HepG2 (cell line): ENCODE results near the gene SPDL1. TPM values are rescaled to one million over a fixed set of nuclear protein-coding genes. Genes with fewer than 3 reads are reported as not detected.

Experiments
- DR1 ChIP-seq: sonication (generic); formaldehyde crosslinking; IDR thresholded peaks from 2 replicates; pipeline ENCODE4 v1.8.0; 2021; ENCODE audit warnings: mild to moderate bottlenecking, missing genetic modification reagents, inconsistent platforms
- GTF2F1 ChIP-seq: fragments of 150-350 bp; IDR thresholded peaks from 2 replicates; pipeline ENCODE4 v1.6.1; 2014; ENCODE audit warnings: low read length
- JDP2 ChIP-seq: sonication (generic); formaldehyde crosslinking; IDR thresholded peaks from 2 replicates; pipeline ENCODE4 v1.8.1; 2022; ENCODE audit warnings: missing genetic modification reagents, borderline replicate concordance
- KLF12 ChIP-seq: sonication (generic); formaldehyde crosslinking; IDR thresholded peaks from 2 replicates; pipeline ENCODE4 v1.4.0; 2020; ENCODE audit warnings: missing genetic modification reagents, borderline replicate concordance
- KLF13 ChIP-seq: sonication (generic); formaldehyde crosslinking; IDR thresholded peaks from 2 replicates; pipeline ENCODE4 v1.4.0; 2020; ENCODE audit warnings: mild to moderate bottlenecking, missing genetic modification reagents
- MAFG ChIP-seq: sonication (generic); formaldehyde crosslinking; IDR thresholded peaks from 2 replicates; pipeline ENCODE4 v1.5.1; 2020; ENCODE audit warnings: mild to moderate bottlenecking, missing genetic modification reagents
- NFE2L2 ChIP-seq: fragments of 150-350 bp; IDR thresholded peaks from 2 replicates; pipeline ENCODE4 v1.6.1; 2014; ENCODE audit warnings: low read length
- RXRA ChIP-seq: sonication (generic); formaldehyde crosslinking; IDR thresholded peaks from 2 replicates; pipeline ENCODE4 v1.5.1; 2020; ENCODE audit warnings: missing genetic modification reagents
- U2AF2 ChIP-seq: fragments of 200-400 bp; formaldehyde crosslinking; IDR thresholded peaks from 2 replicates; pipeline ENCODE4 v1.6.1; 2017; ENCODE audit warnings: low read depth, mild to moderate bottlenecking, low read length
- ZFP37 ChIP-seq: sonication (generic); formaldehyde crosslinking; IDR thresholded peaks from 2 replicates; pipeline ENCODE4 v1.4.0; 2020; ENCODE audit warnings: missing genetic modification reagents, borderline replicate concordance
- ZFP41 ChIP-seq: sonication (generic); formaldehyde crosslinking; IDR thresholded peaks from 2 replicates; pipeline ENCODE4 v1.4.0; 2020; ENCODE audit warnings: mild to moderate bottlenecking, missing genetic modification reagents, borderline replicate concordance
- ZNF776 ChIP-seq: sonication (generic); formaldehyde crosslinking; IDR thresholded peaks from 2 replicates; pipeline ENCODE4 v1.4.0; 2020; ENCODE audit warnings: mild to moderate bottlenecking, missing genetic modification reagents
- ZNF781 ChIP-seq: sonication (generic); formaldehyde crosslinking; IDR thresholded peaks from 2 replicates; pipeline ENCODE4 v1.5.1; 2020; ENCODE audit warnings: borderline replicate concordance, mild to moderate bottlenecking, missing genetic modification reagents; ENCODE audit errors: not compliant biosample characterization
- ZNF816 ChIP-seq: sonication (generic); formaldehyde crosslinking; IDR thresholded peaks from 2 replicates; pipeline ENCODE4 v1.8.0; 2022; ENCODE audit warnings: missing genetic modification reagents, mild to moderate bottlenecking, borderline replicate concordance
- polyA plus RNA-seq, 8 experiments: library from polyadenylated mRNA; depleted of rRNA in 3 of 8; stranded (reverse) in 7 of 8; unstranded in 1 of 8; fragments of >200 nt; fragmentation: Illumina TruSeq in 4 of 8; extraction: Trizol in 4 of 8; gene quantifications; 2 replicates each; pipeline versions ENCODE4 v1.2.1 to v1.2.3, GENCODE V29; 2011 to 2016; ENCODE audit warnings: low read depth in 4 of 8, missing spikeins in 1 of 8, mixed read lengths in 1 of 8; ENCODE audit not compliant: insufficient read depth in 1 of 8
- total RNA-seq, 5 experiments: library from RNA; depleted of rRNA; stranded (reverse); fragments of >200 nt; fragmentation: Illumina TruSeq; extraction: Trizol; gene quantifications; 2 replicates each; pipeline ENCODE4 v1.2.3, GENCODE V29; 2016; ENCODE audit warnings: low read depth in 1 of 5
- TF ChIP-seq, protein P1 (sequence below): sonication (generic); formaldehyde crosslinking; IDR thresholded peaks from 2 replicates; pipeline ENCODE4 v1.5.0; 2020; ENCODE audit warnings: mild to moderate bottlenecking, low read depth, missing genetic modification reagents, borderline replicate concordance
- TF ChIP-seq, protein P2 (sequence below): sonication (generic); formaldehyde crosslinking; conservative IDR thresholded peaks from 2 replicates; pipeline ENCODE4 v1.4.0; 2020; ENCODE audit warnings: missing genetic modification reagents
- TF ChIP-seq, protein P3 (sequence below): sonication (generic); formaldehyde crosslinking; IDR thresholded peaks from 2 replicates; pipeline ENCODE4 v1.8.0; 2022; ENCODE audit warnings: mild to moderate bottlenecking, missing genetic modification reagents; ENCODE audit not compliant: insufficient replicate concordance
- TF ChIP-seq, protein P4 (sequence below): sonication (generic); formaldehyde crosslinking; IDR thresholded peaks from 2 replicates; pipeline ENCODE4 v1.8.1; 2023; ENCODE audit warnings: mild to moderate bottlenecking, inconsistent platforms, moderate library complexity, missing genetic modification reagents, borderline replicate concordance
- TF ChIP-seq, protein P5 (sequence below): sonication (generic); formaldehyde crosslinking; IDR thresholded peaks from 2 replicates; pipeline ENCODE4 v1.5.0; 2020; ENCODE audit warnings: mild to moderate bottlenecking, missing genetic modification reagents, borderline replicate concordance
- TF ChIP-seq, protein P6 (sequence below): fragments of 450-650 bp; IDR thresholded peaks from 2 replicates; pipeline ENCODE4 v1.6.1; 2017

Gene SPDL1
- total and polyA plus RNA-seq, 2 of the 13 experiments (the other 11 are each of a cell fraction or from before 2014, with no cell fraction given) = 10.9 to 36.6 TPM

DNA sequence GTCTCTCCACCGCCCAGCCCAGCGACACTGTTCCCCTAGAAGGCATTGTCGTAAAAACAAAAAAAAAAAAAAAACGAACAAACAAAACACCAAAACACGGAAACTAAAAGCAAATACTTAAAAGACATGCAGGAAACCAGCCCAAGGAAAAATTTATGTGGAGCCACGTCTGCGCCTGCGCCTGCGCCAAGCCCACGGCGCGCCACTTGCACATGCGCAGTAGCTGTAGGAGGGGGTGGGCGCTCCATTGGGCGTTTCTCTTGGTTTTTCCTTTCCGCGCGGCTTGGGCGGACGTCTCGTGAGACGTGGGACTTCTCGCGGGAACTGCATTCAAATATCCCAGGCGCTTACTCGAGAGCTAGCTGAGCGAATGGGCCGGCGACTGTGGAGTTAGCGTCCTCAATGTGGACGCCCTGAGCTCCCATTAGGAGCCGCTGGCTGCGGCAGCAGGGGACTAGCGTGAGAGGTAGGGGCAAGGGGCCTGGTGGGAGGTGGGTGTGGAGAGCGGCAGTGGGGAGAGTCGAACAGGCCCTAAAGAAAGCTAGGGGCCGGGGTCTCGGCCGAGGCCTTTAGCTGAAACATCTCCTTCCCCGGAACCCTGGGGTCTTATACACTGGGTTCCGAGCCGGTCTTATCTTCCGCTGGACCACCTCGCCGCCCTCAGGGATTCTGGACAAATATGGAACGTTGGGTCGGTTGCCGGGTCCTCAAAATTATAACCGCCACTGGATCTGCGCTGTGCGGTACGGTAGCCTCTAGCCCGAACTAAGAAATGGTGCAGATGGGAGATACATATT, at the start of gene SPDL1 (continued):
- TF ChIP-seq ZNF781 (CRISPR knock-in tag) (no peak), ZFP41 (no peak), ZNF816 (CRISPR knock-in tag) (no peak), KLF12 (CRISPR knock-in tag) (no peak), ZFP37 (CRISPR knock-in tag) (no peak), JDP2 (CRISPR knock-in tag) (no peak), NFE2L2 (no peak), U2AF2 (no peak), DR1 (CRISPR knock-in tag) (peak; percentile 59; the same call in 1 of the 2 replicates), GTF2F1 (no peak), KLF13 (CRISPR knock-in tag) (no peak), ZNF776 (CRISPR knock-in tag) (no peak), RXRA (CRISPR knock-in tag) (no peak), MAFG (CRISPR knock-in tag) (no peak)
- TF ChIP-seq, protein P1, sequence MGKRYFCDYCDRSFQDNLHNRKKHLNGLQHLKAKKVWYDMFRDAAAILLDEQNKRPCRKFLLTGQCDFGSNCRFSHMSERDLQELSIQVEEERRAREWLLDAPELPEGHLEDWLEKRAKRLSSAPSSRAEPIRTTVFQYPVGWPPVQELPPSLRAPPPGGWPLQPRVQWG (CRISPR knock-in tag) = no peak
- TF ChIP-seq, protein P2, sequence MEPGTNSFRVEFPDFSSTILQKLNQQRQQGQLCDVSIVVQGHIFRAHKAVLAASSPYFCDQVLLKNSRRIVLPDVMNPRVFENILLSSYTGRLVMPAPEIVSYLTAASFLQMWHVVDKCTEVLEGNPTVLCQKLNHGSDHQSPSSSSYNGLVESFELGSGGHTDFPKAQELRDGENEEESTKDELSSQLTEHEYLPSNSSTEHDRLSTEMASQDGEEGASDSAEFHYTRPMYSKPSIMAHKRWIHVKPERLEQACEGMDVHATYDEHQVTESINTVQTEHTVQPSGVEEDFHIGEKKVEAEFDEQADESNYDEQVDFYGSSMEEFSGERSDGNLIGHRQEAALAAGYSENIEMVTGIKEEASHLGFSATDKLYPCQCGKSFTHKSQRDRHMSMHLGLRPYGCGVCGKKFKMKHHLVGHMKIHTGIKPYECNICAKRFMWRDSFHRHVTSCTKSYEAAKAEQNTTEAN = 0 out of 2 replicates have a peak, but pooled peaks have one; percentile 12
- TF ChIP-seq, protein P3, sequence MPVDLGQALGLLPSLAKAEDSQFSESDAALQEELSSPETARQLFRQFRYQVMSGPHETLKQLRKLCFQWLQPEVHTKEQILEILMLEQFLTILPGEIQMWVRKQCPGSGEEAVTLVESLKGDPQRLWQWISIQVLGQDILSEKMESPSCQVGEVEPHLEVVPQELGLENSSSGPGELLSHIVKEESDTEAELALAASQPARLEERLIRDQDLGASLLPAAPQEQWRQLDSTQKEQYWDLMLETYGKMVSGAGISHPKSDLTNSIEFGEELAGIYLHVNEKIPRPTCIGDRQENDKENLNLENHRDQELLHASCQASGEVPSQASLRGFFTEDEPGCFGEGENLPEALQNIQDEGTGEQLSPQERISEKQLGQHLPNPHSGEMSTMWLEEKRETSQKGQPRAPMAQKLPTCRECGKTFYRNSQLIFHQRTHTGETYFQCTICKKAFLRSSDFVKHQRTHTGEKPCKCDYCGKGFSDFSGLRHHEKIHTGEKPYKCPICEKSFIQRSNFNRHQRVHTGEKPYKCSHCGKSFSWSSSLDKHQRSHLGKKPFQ (CRISPR knock-in tag) = no peak
- TF ChIP-seq, protein P4, sequence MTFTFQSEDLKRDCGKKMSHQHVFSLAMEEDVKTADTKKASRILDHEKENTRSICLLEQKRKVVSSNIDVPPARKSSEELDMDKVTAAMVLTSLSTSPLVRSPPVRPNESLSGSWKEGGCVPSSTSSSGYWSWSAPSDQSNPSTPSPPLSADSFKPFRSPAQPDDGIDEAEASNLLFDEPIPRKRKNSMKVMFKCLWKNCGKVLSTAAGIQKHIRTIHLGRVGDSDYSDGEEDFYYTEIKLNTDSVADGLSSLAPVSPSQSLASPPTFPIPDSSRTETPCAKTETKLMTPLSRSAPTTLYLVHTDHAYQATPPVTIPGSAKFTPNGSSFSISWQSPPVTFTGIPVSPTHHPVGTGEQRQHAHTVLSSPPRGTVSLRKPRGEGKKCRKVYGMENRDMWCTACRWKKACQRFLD (CRISPR knock-in tag) = no peak; the same call in 1 of the 2 replicates
- TF ChIP-seq, protein P5, sequence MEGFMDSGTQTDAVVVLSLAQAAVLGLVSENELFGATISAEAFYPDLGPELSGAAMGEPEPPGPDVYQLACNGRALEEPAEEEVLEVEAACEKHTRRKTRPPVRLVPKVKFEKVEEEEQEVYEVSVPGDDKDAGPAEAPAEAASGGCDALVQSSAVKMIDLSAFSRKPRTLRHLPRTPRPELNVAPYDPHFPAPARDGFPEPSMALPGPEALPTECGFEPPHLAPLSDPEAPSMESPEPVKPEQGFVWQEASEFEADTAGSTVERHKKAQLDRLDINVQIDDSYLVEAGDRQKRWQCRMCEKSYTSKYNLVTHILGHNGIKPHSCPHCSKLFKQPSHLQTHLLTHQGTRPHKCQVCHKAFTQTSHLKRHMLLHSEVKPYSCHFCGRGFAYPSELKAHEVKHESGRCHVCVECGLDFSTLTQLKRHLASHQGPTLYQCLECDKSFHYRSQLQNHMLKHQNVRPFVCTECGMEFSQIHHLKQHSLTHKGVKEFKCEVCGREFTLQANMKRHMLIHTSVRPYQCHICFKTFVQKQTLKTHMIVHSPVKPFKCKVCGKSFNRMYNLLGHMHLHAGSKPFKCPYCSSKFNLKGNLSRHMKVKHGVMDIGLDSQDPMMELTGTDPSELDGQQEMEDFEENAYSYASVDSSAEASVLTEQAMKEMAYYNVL (CRISPR knock-in tag) = no peak
- TF ChIP-seq, protein P6, sequence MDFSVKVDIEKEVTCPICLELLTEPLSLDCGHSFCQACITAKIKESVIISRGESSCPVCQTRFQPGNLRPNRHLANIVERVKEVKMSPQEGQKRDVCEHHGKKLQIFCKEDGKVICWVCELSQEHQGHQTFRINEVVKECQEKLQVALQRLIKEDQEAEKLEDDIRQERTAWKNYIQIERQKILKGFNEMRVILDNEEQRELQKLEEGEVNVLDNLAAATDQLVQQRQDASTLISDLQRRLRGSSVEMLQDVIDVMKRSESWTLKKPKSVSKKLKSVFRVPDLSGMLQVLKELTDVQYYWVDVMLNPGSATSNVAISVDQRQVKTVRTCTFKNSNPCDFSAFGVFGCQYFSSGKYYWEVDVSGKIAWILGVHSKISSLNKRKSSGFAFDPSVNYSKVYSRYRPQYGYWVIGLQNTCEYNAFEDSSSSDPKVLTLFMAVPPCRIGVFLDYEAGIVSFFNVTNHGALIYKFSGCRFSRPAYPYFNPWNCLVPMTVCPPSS = no peak
